Measurements from ENCODE around the gene DYRK3. TPM values are rescaled to one million over a fixed set of nuclear protein-coding genes. Genes with fewer than 3 reads are reported as not detected.

Gene DYRK3
- total RNA-seq, 2 experiments from 2014 or later = 9.8 to 10.9 TPM

GRCh38 chr1:206681359-206681758, 46.0 kb downstream of the DYRK3 start:
- H3K9me3 ChIP-seq (ENCODE audit: low read length) = no peaks in the 10 kb centered on the region
- H3K4me1 ChIP-seq (ENCODE audit: insufficient read depth, low read length, poor library complexity, severe bottlenecking) = peaks cover 81% of the 10 kb centered on the region
- H4K20me1 ChIP-seq (ENCODE audit: insufficient read depth, low read length) = peaks cover 4% of the 10 kb centered on the region; the same call in 1 of the 2 replicates
- H3K27ac ChIP-seq (ENCODE audit: low read depth, low read length, poor library complexity, severe bottlenecking) = no peak overlapping the region
- TF ChIP-seq EZH2phosphoT487 (IDR thresholded peaks at IDR 0.05; ENCODE audit: borderline replicate concordance, low read depth, low read length) = no peak
- TF ChIP-seq, protein P1, sequence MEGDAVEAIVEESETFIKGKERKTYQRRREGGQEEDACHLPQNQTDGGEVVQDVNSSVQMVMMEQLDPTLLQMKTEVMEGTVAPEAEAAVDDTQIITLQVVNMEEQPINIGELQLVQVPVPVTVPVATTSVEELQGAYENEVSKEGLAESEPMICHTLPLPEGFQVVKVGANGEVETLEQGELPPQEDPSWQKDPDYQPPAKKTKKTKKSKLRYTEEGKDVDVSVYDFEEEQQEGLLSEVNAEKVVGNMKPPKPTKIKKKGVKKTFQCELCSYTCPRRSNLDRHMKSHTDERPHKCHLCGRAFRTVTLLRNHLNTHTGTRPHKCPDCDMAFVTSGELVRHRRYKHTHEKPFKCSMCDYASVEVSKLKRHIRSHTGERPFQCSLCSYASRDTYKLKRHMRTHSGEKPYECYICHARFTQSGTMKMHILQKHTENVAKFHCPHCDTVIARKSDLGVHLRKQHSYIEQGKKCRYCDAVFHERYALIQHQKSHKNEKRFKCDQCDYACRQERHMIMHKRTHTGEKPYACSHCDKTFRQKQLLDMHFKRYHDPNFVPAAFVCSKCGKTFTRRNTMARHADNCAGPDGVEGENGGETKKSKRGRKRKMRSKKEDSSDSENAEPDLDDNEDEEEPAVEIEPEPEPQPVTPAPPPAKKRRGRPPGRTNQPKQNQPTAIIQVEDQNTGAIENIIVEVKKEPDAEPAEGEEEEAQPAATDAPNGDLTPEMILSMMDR (conservative IDR thresholded peaks at IDR 0.05; ENCODE audit: low read length) = no peak
- H3K36me3 ChIP-seq (ENCODE audit: insufficient read depth, low read length) = no peaks in the 10 kb centered on the region
- BruUV-seq (replicated peaks) = no TSS peak
- DNase-seq (ENCODE audit: low spot score) = no peak
- H3K4me2 ChIP-seq (ENCODE audit: low read length) = peak overlapping the region; percentile 82
- H3K9me2 ChIP-seq (ENCODE audit: insufficient read depth, low read length) = no peaks in the 10 kb centered on the region
- no peaks in the 10 kb centered on the region for H3K79me2 ChIP-seq (ENCODE audit: insufficient read depth, low read depth, low read length)
- H2AFZ ChIP-seq (ENCODE audit: low read length) = no peak overlapping the region
- intact Hi-C loops (cut with micrococcal nuclease; ENCODE audit: unreplicated experiment) = loop anchor here (5.0 kb wide), 2 partner anchors 124 to 629 kb away; partner anchors contain the start of gene RHEX
- H3K4me3 ChIP-seq (ENCODE audit: low read depth, low read length, poor library complexity, severe bottlenecking) = no peak overlapping the region
- ChIA-PET POLR2A (interaction anchor here (1.1 kb wide), 1 partner anchor 34 kb away, joined by 3 read pairs; no protein-coding TSS in a partner anchor), CTCF (ENCODE audit: unreplicated experiment) (no interaction called here)

GRCh38 chr1:206682111-206682510, 46.8 kb downstream of the DYRK3 start:
- peak overlapping the region; percentile 15 for H3K4me3 ChIP-seq (ENCODE audit: low read depth, low read length, poor library complexity, severe bottlenecking)
- peak; percentile 67 for DNase-seq (ENCODE audit: low spot score)

More at GRCh38 chr1:206682111-206682510, 46.8 kb downstream of the DYRK3 start:
- no peaks in the 10 kb centered on the region for H3K9me3 ChIP-seq (ENCODE audit: low read length)
- H3K4me1 ChIP-seq (ENCODE audit: insufficient read depth, low read length, poor library complexity, severe bottlenecking) = peaks cover 81% of the 10 kb centered on the region
- ChIA-PET CTCF (ENCODE audit: unreplicated experiment) (interaction anchor here (0.8 kb wide), 1 partner anchor 47 kb away, joined by 4 read pairs; the partner anchor contains the start of gene DYRK3), POLR2A (interaction anchor here (0.5 to 2.0 kb wide), 5 partner anchors 10 to 43 kb away, joined by 3 to 11 read pairs (median 3); no protein-coding TSS in a partner anchor)
- BruUV-seq (replicated peaks) = no TSS peak
- intact Hi-C loops (cut with micrococcal nuclease; ENCODE audit: unreplicated experiment) = loop anchor here (5.0 kb wide), 2 partner anchors 125 to 630 kb away; partner anchors contain the start of gene RHEX
- H3K36me3 ChIP-seq (ENCODE audit: insufficient read depth, low read length) = no peaks in the 10 kb centered on the region
- H3K9me2 ChIP-seq (ENCODE audit: insufficient read depth, low read length) = no peaks in the 10 kb centered on the region
- H3K27ac ChIP-seq (ENCODE audit: low read depth, low read length, poor library complexity, severe bottlenecking) = no peak overlapping the region
- no peak for TF ChIP-seq EZH2phosphoT487 (IDR thresholded peaks at IDR 0.05; ENCODE audit: borderline replicate concordance, low read depth, low read length)
- TF ChIP-seq, protein P1 (conservative IDR thresholded peaks at IDR 0.05; ENCODE audit: low read length) = no peak
- peak overlapping the region; percentile 82 for H3K4me2 ChIP-seq (ENCODE audit: low read length)
- no peaks in the 10 kb centered on the region for H3K79me2 ChIP-seq (ENCODE audit: insufficient read depth, low read depth, low read length)
- H2AFZ ChIP-seq (ENCODE audit: low read length) = no peak overlapping the region
- H4K20me1 ChIP-seq (ENCODE audit: insufficient read depth, low read length) = peaks cover 4% of the 10 kb centered on the region; the same call in 1 of the 2 replicates

Measured in OCI-LY7 (cell line).